ENCODE measurements around the gene SGCE.

The SGCE gene

GRCh38 chr7:94561841-94562514, 94.0 kb downstream of the SGCE start:
- no peak for DNase-seq

- DNase-seq: no peak
These were observed 96.0 kb downstream of the SGCE start for GRCh38 chr7:94559972-94560371.

GRCh38 chr7:94557215-94557614, 98.7 kb downstream of the SGCE start:
- no peak for DNase-seq

GRCh38 chr7:94556028-94556427, 99.9 kb downstream of the SGCE start:
- no peak for DNase-seq

- no peak for DNase-seq
These were observed 108.8 kb downstream of the SGCE start for GRCh38 chr7:94547126-94547525.

- no peak for DNase-seq
These were observed 115.5 kb downstream of the SGCE start for GRCh38 chr7:94540428-94540827.
